MG63 (cell line): ENCODE data around the gene NKAPD1. TPM values are rescaled to one million over a fixed set of nuclear protein-coding genes. Genes with fewer than 3 reads are reported as not detected.
A peak's percentile ranks its signal among the peaks of the same experiment; 100 is the strongest.

Experiments used
- DNase-seq: peaks from one replicate; pipeline ENCODE4 v3.0.0-alpha.2; 2020
- H3K27me3 ChIP-seq: fragments of 250-450 bp; sonication (Bioruptor Pico); 2 replicates; pipeline ENCODE4 v1.5.1; 2020; ENCODE audit warnings: mild to moderate bottlenecking, moderate library complexity
- H3K36me3 ChIP-seq: fragments of 250-450 bp; sonication (Bioruptor Pico); 2 replicates; pipeline ENCODE4 v1.5.1; 2020; ENCODE audit warnings: mild to moderate bottlenecking, moderate library complexity
- H3K4me3 ChIP-seq: fragments of 250-450 bp; sonication (Bioruptor Pico); 2 replicates; pipeline ENCODE4 v1.5.1; 2020; ENCODE audit warnings: mild to moderate bottlenecking, moderate library complexity
- H3K9me3 ChIP-seq: fragments of 250-450 bp; sonication (Bioruptor Pico); 2 replicates; pipeline ENCODE4 v1.5.1; 2020; ENCODE audit warnings: mild to moderate bottlenecking, moderate library complexity
- total RNA-seq: library from RNA; depleted of rRNA; stranded (reverse); fragments of >200 nt; shearing (Covaris generic); gene quantifications from 2 replicates; pipeline ENCODE4 v1.2.3, GENCODE V29; 2014; ENCODE audit warnings: low replicate concordance; rRNA removed

Gene NKAPD1
- total RNA-seq, 1 experiment from 2014 or later: 27.8 TPM

GRCh38 chr11:112118176-112118575, 44.1 kb downstream of the NKAPD1 start:
- no peak for DNase-seq
- Histone ChIP-seq H3K36me3 (no peaks in the 10 kb centered on the region), H3K9me3 (no peaks in the 10 kb centered on the region), H3K4me3 (no peak overlapping the region), H3K27me3 (no peaks in the 10 kb centered on the region)

- no peaks in the 10 kb centered on the region for H3K27me3 ChIP-seq
- DNase-seq: no peak
- H3K9me3 ChIP-seq: no peaks in the 10 kb centered on the region
- no peaks in the 10 kb centered on the region for H3K36me3 ChIP-seq
- no peak overlapping the region for H3K4me3 ChIP-seq
Measured at GRCh38 chr11:112121981-112122615, 48.0 kb downstream of the NKAPD1 start.

GRCh38 chr11:112123129-112123528, 49.0 kb downstream of the NKAPD1 start:
- no peaks in the 10 kb centered on the region for H3K9me3 ChIP-seq
- no peak for DNase-seq
- no peaks in the 10 kb centered on the region for H3K36me3 ChIP-seq
- H3K4me3 ChIP-seq: no peak overlapping the region
- no peaks in the 10 kb centered on the region for H3K27me3 ChIP-seq

GRCh38 chr11:112127056-112127455, 53.0 kb downstream of the NKAPD1 start:
- Histone ChIP-seq H3K27me3 (no peaks in the 10 kb centered on the region), H3K36me3 (no peaks in the 10 kb centered on the region), H3K9me3 (no peaks in the 10 kb centered on the region), H3K4me3 (no peak overlapping the region)
- no peak for DNase-seq

- Histone ChIP-seq H3K9me3 (no peaks in the 10 kb centered on the region), H3K27me3 (no peaks in the 10 kb centered on the region), H3K36me3 (no peaks in the 10 kb centered on the region), H3K4me3 (no peak overlapping the region)
- DNase-seq: peak; percentile 82
Measured at GRCh38 chr11:112128483-112129121, 54.5 kb downstream of the NKAPD1 start.

GRCh38 chr11:112129656-112130055, 55.6 kb downstream of the NKAPD1 start:
- Histone ChIP-seq H3K9me3 (no peaks in the 10 kb centered on the region), H3K36me3 (no peaks in the 10 kb centered on the region)
- DNase-seq: no peak

GRCh38 chr11:112132737-112133136, 58.6 kb downstream of the NKAPD1 start:
- no peaks in the 10 kb centered on the region for H3K9me3 ChIP-seq
- no peak for DNase-seq
- no peak overlapping the region for H3K4me3 ChIP-seq
- H3K36me3 ChIP-seq: no peaks in the 10 kb centered on the region
- no peaks in the 10 kb centered on the region for H3K27me3 ChIP-seq

More at GRCh38 chr11:112129656-112130055, 55.6 kb downstream of the NKAPD1 start:
- Histone ChIP-seq H3K4me3 (no peak overlapping the region), H3K27me3 (no peaks in the 10 kb centered on the region)

GRCh38 chr11:112134473-112134872, 60.4 kb downstream of the NKAPD1 start:
- Histone ChIP-seq H3K27me3 (no peaks in the 10 kb centered on the region), H3K4me3 (no peak overlapping the region), H3K9me3 (no peaks in the 10 kb centered on the region), H3K36me3 (no peaks in the 10 kb centered on the region)
- DNase-seq: no peak

Other genes starting within 250 kb of the NKAPD1 start
- gene ALG9, start 202.7 kb upstream of the NKAPD1 start, total RNA-seq: 16.4 and 23.6 TPM in 2 replicates
- gene FDXACB1, start 195.1 kb upstream of the NKAPD1 start, total RNA-seq: 2.3 and 2.5 TPM in 2 replicates
- 11.3 and 27.4 TPM in 2 replicates for gene CFAP68, start 194.8 kb upstream of the NKAPD1 start, total RNA-seq
- 0.67 and 15.7 TPM in 2 replicates for gene CRYAB, start 162.5 kb upstream of the NKAPD1 start, total RNA-seq
- 3.8 TPM in 1 of 2 replicates, not detected in the other for gene HSPB2, start 161.6 kb upstream of the NKAPD1 start, total RNA-seq
- gene C11orf52, start 155.4 kb upstream of the NKAPD1 start, total RNA-seq: not detected in 2 replicates
- 5.2 and 7.0 TPM in 2 replicates for gene DIXDC1, start 137.0 kb upstream of the NKAPD1 start, total RNA-seq
- 33.1 and 39.8 TPM in 2 replicates for gene DLAT, start 48.9 kb upstream of the NKAPD1 start, total RNA-seq
- gene PIH1D2, start 282 bp upstream of the NKAPD1 start, total RNA-seq: 4.9 and 14.6 TPM in 2 replicates
- 38.3 and 47.0 TPM in 2 replicates for gene TIMM8B, start 12.5 kb downstream of the NKAPD1 start, total RNA-seq
- gene SDHD, start 12.6 kb downstream of the NKAPD1 start, total RNA-seq: 188 and 203 TPM in 2 replicates
- gene IL18, start 89.8 kb downstream of the NKAPD1 start, total RNA-seq: 73.8 and 92.8 TPM in 2 replicates
- not detected in 2 replicates for gene TEX12, start 93.1 kb downstream of the NKAPD1 start, total RNA-seq
- gene BCO2, start 101.2 kb downstream of the NKAPD1 start, total RNA-seq: 0.54 and 1.1 TPM in 2 replicates
- 64.0 and 98.2 TPM in 2 replicates for gene PTS, start 152.1 kb downstream of the NKAPD1 start, total RNA-seq
- not detected in 2 replicates for gene PLET1, start 186.6 kb downstream of the NKAPD1 start, total RNA-seq